ENCODE measurements around the gene GPR65. TPM values are rescaled to one million over a fixed set of nuclear protein-coding genes. Genes with fewer than 3 reads are reported as not detected.

The GPR65 gene
- total RNA-seq, 2 donors from 2014 or later, result 1.9 to 2.8 TPM

- DNase-seq (ENCODE audit: low spot score) (no peak), ATAC-seq (ENCODE audit: insufficient number of reproducible peaks, low FRiP score, low read depth) (no peak)
- Histone ChIP-seq H3K27ac (no peak overlapping the region), H3K9me3 (no peaks in the 10 kb centered on the region), H3K4me1 (ENCODE audit: control insufficient read depth in 1 of 2, low read depth in 2 of 2) (no peaks in the 10 kb centered on the region), H3K36me3 (no peaks in the 10 kb centered on the region), H3K4me3 (no peak overlapping the region), H3K27me3 (replicated peaks; ENCODE audit: insufficient read depth) (no peaks in the 10 kb centered on the region)
- no peak for TF ChIP-seq CTCF (IDR thresholded peaks at IDR 0.05)
Measured at GRCh38 chr14:88044444-88044758, 39.5 kb downstream of the GPR65 start.

- no peak for ATAC-seq (ENCODE audit: insufficient number of reproducible peaks, low FRiP score, low read depth)
- H3K27ac ChIP-seq, result no peak overlapping the region
Measured at GRCh38 chr14:88044776-88045446, 40.0 kb downstream of the GPR65 start.

GRCh38 chr14:88045705-88046104 is 40.8 kb downstream of the GPR65 start:
- DNase-seq (ENCODE audit: low spot score), result no peak
- Histone ChIP-seq H3K9me3 (no peaks in the 10 kb centered on the region), H3K4me1 (ENCODE audit: control insufficient read depth in 1 of 2, low read depth in 2 of 2) (no peaks in the 10 kb centered on the region), H3K36me3 (no peaks in the 10 kb centered on the region), H3K4me3 (no peak overlapping the region), H3K27ac (no peak overlapping the region), H3K27me3 (replicated peaks; ENCODE audit: insufficient read depth) (no peaks in the 10 kb centered on the region)
- no peak for TF ChIP-seq CTCF (IDR thresholded peaks at IDR 0.05)
- ATAC-seq (ENCODE audit: insufficient number of reproducible peaks, low FRiP score, low read depth), result no peak

More at GRCh38 chr14:88044776-88045446, 40.0 kb downstream of the GPR65 start:
- Histone ChIP-seq H3K27me3 (replicated peaks; ENCODE audit: insufficient read depth) (no peaks in the 10 kb centered on the region), H3K4me3 (no peak overlapping the region), H3K4me1 (ENCODE audit: control insufficient read depth in 1 of 2, low read depth in 2 of 2) (no peaks in the 10 kb centered on the region), H3K36me3 (no peaks in the 10 kb centered on the region), H3K9me3 (no peaks in the 10 kb centered on the region)
- TF ChIP-seq CTCF (IDR thresholded peaks at IDR 0.05), result no peak
- no peak for DNase-seq (ENCODE audit: low spot score)

- H3K36me3 ChIP-seq, result no peaks in the 10 kb centered on the region
- H3K9me3 ChIP-seq, result no peaks in the 10 kb centered on the region
- no peak for TF ChIP-seq CTCF (IDR thresholded peaks at IDR 0.05)
- no peak overlapping the region for H3K4me3 ChIP-seq
- no peak for ATAC-seq (ENCODE audit: insufficient number of reproducible peaks, low FRiP score, low read depth)
- H3K27ac ChIP-seq, result no peak overlapping the region
- no peak for DNase-seq (ENCODE audit: low spot score)
- H3K4me1 ChIP-seq (ENCODE audit: control insufficient read depth in 1 of 2, low read depth in 2 of 2), result no peaks in the 10 kb centered on the region
- H3K27me3 ChIP-seq (replicated peaks; ENCODE audit: insufficient read depth), result no peaks in the 10 kb centered on the region
Measured at GRCh38 chr14:88048351-88048750, 43.4 kb downstream of the GPR65 start.

GRCh38 chr14:88049266-88049665 is 44.3 kb downstream of the GPR65 start:
- Histone ChIP-seq H3K4me3 (no peak overlapping the region), H3K27ac (no peak overlapping the region), H3K36me3 (no peaks in the 10 kb centered on the region), H3K9me3 (no peaks in the 10 kb centered on the region), H3K27me3 (replicated peaks; ENCODE audit: insufficient read depth) (no peaks in the 10 kb centered on the region), H3K4me1 (ENCODE audit: control insufficient read depth in 1 of 2, low read depth in 2 of 2) (no peaks in the 10 kb centered on the region)
- no peak for TF ChIP-seq CTCF (IDR thresholded peaks at IDR 0.05)
- DNase-seq (ENCODE audit: low spot score) (no peak), ATAC-seq (ENCODE audit: insufficient number of reproducible peaks, low FRiP score, low read depth) (no peak)

All from thoracic aorta (tissue), 2 donors.